Upper lobe of left lung (tissue), 6 donors: ENCODE measurements around the gene LENG1. TPM values are rescaled to one million over a fixed set of nuclear protein-coding genes. Genes with fewer than 3 reads are reported as not detected.
A peak's percentile ranks its signal among the peaks of the same experiment; 100 is the strongest.

Experiments
- ATAC-seq, 2 donors: fragments of 200-7000 bp; cut with Tn5 transposase; one replicate each; pipeline ENCODE4 v1.9.1; 2022; ENCODE audit warnings: mild to moderate bottlenecking in 2 of 2, moderate library complexity in 2 of 2; ENCODE audit not compliant: low FRiP score in 2 of 2
- DNase-seq, 2 donors: peaks; one replicate each; pipeline ENCODE4 v3.0.0-alpha.2; 2019 to 2020
- H3K27ac ChIP-seq, 4 donors: fragments of 200-600 bp; sonication (generic); one replicate each; pipeline ENCODE4 v1.5.1; 2016 to 2019
- H3K27me3 ChIP-seq, 4 donors: fragments of 200-600 bp; sonication (generic); one replicate each; pipeline ENCODE4 v1.5.1; 2017 to 2019
- H3K36me3 ChIP-seq, 4 donors: fragments of 200-600 bp; sonication (generic); one replicate each; pipeline ENCODE4 v1.5.1; 2016 to 2019
- H3K4me1 ChIP-seq, 4 donors: fragments of 200-600 bp; sonication (generic); one replicate each; pipeline ENCODE4 v1.5.1; 2018 to 2019
- H3K4me3 ChIP-seq, 4 donors: fragments of 200-600 bp; sonication (generic); one replicate each; pipeline ENCODE4 v1.5.1; 2017 to 2019; ENCODE audit warnings: mild to moderate bottlenecking in 2 of 4, moderate library complexity in 1 of 4
- H3K9me3 ChIP-seq, 4 donors: fragments of 200-600 bp; sonication (generic); one replicate each; pipeline ENCODE4 v1.5.1; 2018 to 2019
- EP300 ChIP-seq, 4 donors: sonication (generic); formaldehyde crosslinking; IDR thresholded peaks; one replicate each; pipeline ENCODE4 v1.5.1; 2017; ENCODE audit warnings: antibody characterized with exemption in 4 of 4, control low read depth in 2 of 4
- POLR2A ChIP-seq, 4 donors: fragments of 450-650 bp; IDR thresholded peaks; one replicate each; pipeline ENCODE4 v1.5.1; 2016 to 2017; ENCODE audit warnings: antibody characterized with exemption in 4 of 4, mild to moderate bottlenecking in 2 of 4
- POLR2AphosphoS5 ChIP-seq, 2 donors: sonication (generic); formaldehyde crosslinking; IDR thresholded peaks; one replicate each; pipeline ENCODE4 v1.5.1; 2017; ENCODE audit warnings: antibody characterized with exemption in 2 of 2
- WGBS, 2 donors: methylation state at CpG; one replicate each; pipeline ENCODE4 v1.1.5; 2017 to 2018; 5-methylcytosine and 5-hydroxymethylcytosine counted together
- total RNA-seq, 6 donors: library from RNA; depleted of rRNA in 4 of 6; stranded (reverse); fragments of >200 nt in 4 of 6; gene quantifications; one replicate each; pipeline versions ENCODE4 v1.1.0 to v1.2.1, GENCODE V29; 2016 to 2021
- TF ChIP-seq, protein P1 (sequence below), 6 experiments: fragments of 450-650 bp in 4 of 6; fragments of 200-600 bp in 2 of 6; sonication (generic) in 2 of 6; IDR thresholded peaks; one replicate each; pipeline ENCODE4 v1.5.1; 2016 to 2019; ENCODE audit warnings: antibody characterized with exemption in 6 of 6
- donor health status: DM: no; HTN: no; CAD: no; lungs with moderate emphysema.
- donor health status: DM: no; HTN: yes; CAD: no; lungs with severe emphysema.

LENG1 gene
- total RNA-seq, 6 donors from 2014 or later, result 8.5 to 16.8 (median 9.4) TPM

- Histone ChIP-seq H3K4me1 (peaks cover 16 to 21% (median 19%) of the 10 kb centered on the region in 4 donors), H3K9me3 (no peaks in the 10 kb centered on the region), H3K27ac (no peak overlapping the region), H3K36me3 (peaks cover 6 to 32% (median 24%) of the 10 kb centered on the region in 4 donors), H3K27me3 (no peaks in the 10 kb centered on the region), H3K4me3 (no peak overlapping the region)
- ATAC-seq, result no peak
- DNase-seq, result no peak
- no peak for TF ChIP-seq POLR2AphosphoS5 (IDR thresholded peaks at IDR 0.05)
- no peak for TF ChIP-seq POLR2A (IDR thresholded peaks at IDR 0.05)
- TF ChIP-seq, protein P1, sequence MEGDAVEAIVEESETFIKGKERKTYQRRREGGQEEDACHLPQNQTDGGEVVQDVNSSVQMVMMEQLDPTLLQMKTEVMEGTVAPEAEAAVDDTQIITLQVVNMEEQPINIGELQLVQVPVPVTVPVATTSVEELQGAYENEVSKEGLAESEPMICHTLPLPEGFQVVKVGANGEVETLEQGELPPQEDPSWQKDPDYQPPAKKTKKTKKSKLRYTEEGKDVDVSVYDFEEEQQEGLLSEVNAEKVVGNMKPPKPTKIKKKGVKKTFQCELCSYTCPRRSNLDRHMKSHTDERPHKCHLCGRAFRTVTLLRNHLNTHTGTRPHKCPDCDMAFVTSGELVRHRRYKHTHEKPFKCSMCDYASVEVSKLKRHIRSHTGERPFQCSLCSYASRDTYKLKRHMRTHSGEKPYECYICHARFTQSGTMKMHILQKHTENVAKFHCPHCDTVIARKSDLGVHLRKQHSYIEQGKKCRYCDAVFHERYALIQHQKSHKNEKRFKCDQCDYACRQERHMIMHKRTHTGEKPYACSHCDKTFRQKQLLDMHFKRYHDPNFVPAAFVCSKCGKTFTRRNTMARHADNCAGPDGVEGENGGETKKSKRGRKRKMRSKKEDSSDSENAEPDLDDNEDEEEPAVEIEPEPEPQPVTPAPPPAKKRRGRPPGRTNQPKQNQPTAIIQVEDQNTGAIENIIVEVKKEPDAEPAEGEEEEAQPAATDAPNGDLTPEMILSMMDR (IDR thresholded peaks at IDR 0.05), result no peak
- TF ChIP-seq EP300 (IDR thresholded peaks at IDR 0.05), result no peak
- 59 to 76% methylated on average over 2 of the region's 2 CpGs for WGBS, 2 donors
Observed at GRCh38 chr19:54133957-54134590, 25.4 kb downstream of the LENG1 start.

GRCh38 chr19:54133312-54133956 is 26.1 kb downstream of the LENG1 start:
- Histone ChIP-seq H3K9me3 (no peaks in the 10 kb centered on the region), H3K27me3 (no peaks in the 10 kb centered on the region), H3K4me1 (peaks cover 10 to 15% (median 13%) of the 10 kb centered on the region in 4 donors), H3K4me3 (no peak overlapping the region), H3K27ac (no peak overlapping the region), H3K36me3 (peaks cover 9 to 38% (median 30%) of the 10 kb centered on the region in 4 donors)
- WGBS, 2 donors, result 79 to 86% methylated on average over 9 to 10 of the region's 10 CpGs
- ATAC-seq, result no peak
- no peak for TF ChIP-seq EP300 (IDR thresholded peaks at IDR 0.05)
- no peak for TF ChIP-seq POLR2AphosphoS5 (IDR thresholded peaks at IDR 0.05)
- TF ChIP-seq POLR2A (IDR thresholded peaks at IDR 0.05), result no peak
- TF ChIP-seq, protein P1 (IDR thresholded peaks at IDR 0.05), result no peak
- DNase-seq, result no peak

GRCh38 chr19:54129617-54129996 is 29.9 kb downstream of the LENG1 start:
- no peak overlapping the region for H3K27ac ChIP-seq
- DNase-seq, result no peak

DNA sequence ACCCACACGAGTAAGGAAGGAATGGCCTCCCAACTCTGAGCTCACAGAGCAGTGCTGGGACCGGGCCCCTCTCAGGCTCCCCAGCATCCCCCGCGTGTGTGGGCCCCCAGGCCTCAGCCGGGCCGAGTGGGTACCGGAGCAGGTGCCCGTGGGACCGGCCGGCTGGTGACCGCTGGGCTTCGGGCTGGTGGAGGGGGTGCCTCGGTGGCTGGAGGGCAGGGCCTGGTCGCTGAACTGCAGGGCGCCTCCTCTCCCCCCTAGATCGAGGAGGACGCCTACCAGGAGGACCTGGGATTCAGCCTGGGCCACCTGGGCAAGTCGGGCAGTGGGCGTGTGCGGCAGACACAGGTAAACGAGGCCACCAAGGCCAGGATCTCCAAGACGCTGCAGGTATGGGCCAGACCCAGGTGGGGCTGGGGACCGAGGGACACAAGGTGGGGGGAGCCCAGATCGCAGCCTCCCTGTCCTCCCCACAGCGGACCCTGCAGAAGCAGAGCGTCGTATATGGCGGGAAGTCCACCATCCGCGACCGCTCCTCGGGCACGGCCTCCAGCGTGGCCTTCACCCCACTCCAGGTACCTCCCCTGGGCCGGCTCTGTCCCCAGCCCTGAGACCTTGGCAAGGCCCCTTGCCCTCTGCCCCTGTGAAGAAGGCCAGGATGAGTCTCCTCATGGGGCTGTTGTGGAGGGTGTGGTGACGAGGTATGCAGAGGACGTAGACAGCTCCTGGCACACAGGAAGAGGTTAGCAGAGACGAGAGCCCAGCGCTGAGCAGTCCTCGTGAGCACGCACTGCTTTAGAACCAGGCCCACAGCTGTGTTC is 30.5 kb downstream of the LENG1 start:
- DNase-seq, result peak in 1 of 2 donors; percentile 79

More at GRCh38 chr19:54129617-54129996, 29.9 kb downstream of the LENG1 start:
- TF ChIP-seq EP300 (IDR thresholded peaks at IDR 0.05) (no peak), POLR2AphosphoS5 (IDR thresholded peaks at IDR 0.05) (no peak), POLR2A (IDR thresholded peaks at IDR 0.05) (no peak)
- TF ChIP-seq, protein P1 (IDR thresholded peaks at IDR 0.05), result no peak
- no peaks in the 10 kb centered on the region for H3K9me3 ChIP-seq
- no peak overlapping the region for H3K4me3 ChIP-seq
- H3K4me1 ChIP-seq, result no peaks in the 10 kb centered on the region
- 99% methylated on average over 20 of the region's 20 CpGs for WGBS, 2 donors
- H3K36me3 ChIP-seq, result peaks cover 31 to 76% (median 67%) of the 10 kb centered on the region in 4 donors
- no peaks in the 10 kb centered on the region for H3K27me3 ChIP-seq
- no peak for ATAC-seq

DNA sequence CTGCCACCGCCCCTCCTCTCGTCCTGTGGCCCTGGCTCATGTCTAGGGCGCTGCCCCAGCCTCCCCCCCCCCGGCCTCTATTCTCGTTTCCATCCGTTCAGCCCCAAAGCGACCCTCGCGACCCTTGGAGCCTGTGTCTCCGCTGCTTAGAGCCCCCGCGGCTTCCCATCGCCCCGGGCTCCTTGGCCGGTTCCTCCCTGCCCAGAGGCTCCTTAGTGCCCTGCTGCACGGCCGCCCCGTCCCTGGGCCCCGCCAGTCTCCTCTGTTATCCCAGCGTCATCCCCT is 31.1 kb downstream of the LENG1 start:
- ATAC-seq, result no peak
- no peaks in the 10 kb centered on the region for H3K27me3 ChIP-seq
- H3K36me3 ChIP-seq, result peaks cover 41 to 89% (median 79%) of the 10 kb centered on the region in 4 donors
- H3K27ac ChIP-seq, result no peak overlapping the region
- 90 to 96% methylated on average over 20 of the region's 20 CpGs for WGBS, 2 donors
- no peak overlapping the region for H3K4me3 ChIP-seq
- TF ChIP-seq, protein P1 (IDR thresholded peaks at IDR 0.05), result no peak
- DNase-seq, result no peak
- no peaks in the 10 kb centered on the region for H3K9me3 ChIP-seq
- no peaks in the 10 kb centered on the region for H3K4me1 ChIP-seq

More for the DNA sequence above, 30.5 kb downstream of the LENG1 start:
- no peak for ATAC-seq
- no peak overlapping the region for H3K27ac ChIP-seq
- WGBS, 2 donors, result 96 to 97% methylated on average over 22 to 32 of the region's 41 CpGs
- no peak overlapping the region for H3K4me3 ChIP-seq
- TF ChIP-seq POLR2A (IDR thresholded peaks at IDR 0.05) (no peak), POLR2AphosphoS5 (IDR thresholded peaks at IDR 0.05) (no peak), EP300 (IDR thresholded peaks at IDR 0.05) (no peak)
- no peaks in the 10 kb centered on the region for H3K4me1 ChIP-seq
- H3K36me3 ChIP-seq, result peaks cover 37 to 82% (median 73%) of the 10 kb centered on the region in 4 donors
- H3K9me3 ChIP-seq, result no peaks in the 10 kb centered on the region
- H3K27me3 ChIP-seq, result no peaks in the 10 kb centered on the region
